ENCODE measurements around the gene ODF4.
"Not testable (repeated sequence)": the region's sequence is repeated elsewhere in the genome, so short reads cannot be mapped to it uniquely, and the experiment has no call there.

ODF4 gene

GRCh38 chr17:8326511-8327302 lies 12.9 kb upstream of the ODF4 start:
- peak; percentile 19 for DNase-seq

- no peak for DNase-seq
These were observed 12.4 kb upstream of the ODF4 start for GRCh38 chr17:8327303-8327649.

- DNase-seq = no peak
These were observed 7.5 kb upstream of the ODF4 start for GRCh38 chr17:8332128-8332527.

GRCh38 chr17:8332688-8333087 lies 7.0 kb upstream of the ODF4 start:
- no peak for DNase-seq

GRCh38 chr17:8333281-8333680 lies 6.4 kb upstream of the ODF4 start:
- no peak for DNase-seq

- DNase-seq = no peak
These were observed 1.6 kb upstream of the ODF4 start for GRCh38 chr17:8337802-8338752.

- no peak for DNase-seq
These were observed 893 bp upstream of the ODF4 start for GRCh38 chr17:8338753-8339140.

GRCh38 chr17:8341456-8341855 lies 1.8 kb downstream of the ODF4 start:
- DNase-seq = no peak

- DNase-seq = no peak
These were observed 5.5 kb downstream of the ODF4 start for GRCh38 chr17:8345052-8345690.

- no peak for DNase-seq
These were observed 6.5 kb downstream of the ODF4 start for GRCh38 chr17:8345951-8346665.

- DNase-seq = not testable (repeated sequence)
These were observed 7.4 kb downstream of the ODF4 start for GRCh38 chr17:8347001-8347400.

- DNase-seq = no peak
These were observed 10.7 kb downstream of the ODF4 start for GRCh38 chr17:8350339-8350738.

GRCh38 chr17:8353736-8354135 lies 14.1 kb downstream of the ODF4 start:
- no peak for DNase-seq

GRCh38 chr17:8354236-8354635 lies 14.6 kb downstream of the ODF4 start:
- DNase-seq = no peak

- DNase-seq = no peak
These were observed 18.3 kb downstream of the ODF4 start for GRCh38 chr17:8357910-8358309.

GRCh38 chr17:8359769-8360168 lies 20.1 kb downstream of the ODF4 start:
- DNase-seq = no peak

- no peak for DNase-seq
These were observed 20.6 kb downstream of the ODF4 start for GRCh38 chr17:8360260-8360659.

- no peak for DNase-seq
These were observed 21.1 kb downstream of the ODF4 start for GRCh38 chr17:8360751-8361150.

GRCh38 chr17:8362651-8363332 lies 23.2 kb downstream of the ODF4 start:
- DNase-seq = no peak

GRCh38 chr17:8365143-8365542 lies 25.5 kb downstream of the ODF4 start:
- no peak for DNase-seq

- no peak for DNase-seq
These were observed 26.6 kb downstream of the ODF4 start for GRCh38 chr17:8366231-8366630.

GRCh38 chr17:8368193-8368592 lies 28.6 kb downstream of the ODF4 start:
- no peak for DNase-seq
